HG02852 (cell line): Measurements from ENCODE around the gene CITED1.

Source experiments
- ATAC-seq: cut with Tn5 transposase; IDR thresholded peaks from one replicate; pipeline ENCODE4 v1.9.1; 2021; ENCODE audit warnings: mild to moderate bottlenecking, moderate library complexity; ENCODE audit not compliant: unreplicated experiment

Gene CITED1

GRCh38 chrX:72309297-72310071 lies 3.8 kb upstream of the CITED1 start:
- ATAC-seq = no peak

GRCh38 chrX:72308566-72309296 lies 3.0 kb upstream of the CITED1 start:
- ATAC-seq = peak; percentile 56

DNA sequence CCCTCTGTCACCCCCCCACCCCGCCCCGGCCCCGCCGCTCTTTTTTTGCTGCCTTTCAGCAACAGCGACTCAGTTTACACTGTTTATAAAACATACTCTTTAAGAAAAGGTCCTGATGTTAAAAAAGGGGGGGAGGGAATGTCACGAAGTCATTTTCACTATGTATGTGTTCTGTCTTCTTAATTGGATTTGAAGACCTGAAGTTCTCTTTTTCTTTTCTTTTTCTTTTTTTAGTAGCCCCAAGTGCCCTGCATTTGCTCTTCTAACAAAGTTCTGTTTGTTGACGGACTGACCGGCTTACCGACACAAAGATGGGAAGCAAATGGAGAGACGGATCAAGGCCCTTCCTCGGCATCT lies 2.5 kb upstream of the CITED1 start:
- no peak for ATAC-seq

DNA sequence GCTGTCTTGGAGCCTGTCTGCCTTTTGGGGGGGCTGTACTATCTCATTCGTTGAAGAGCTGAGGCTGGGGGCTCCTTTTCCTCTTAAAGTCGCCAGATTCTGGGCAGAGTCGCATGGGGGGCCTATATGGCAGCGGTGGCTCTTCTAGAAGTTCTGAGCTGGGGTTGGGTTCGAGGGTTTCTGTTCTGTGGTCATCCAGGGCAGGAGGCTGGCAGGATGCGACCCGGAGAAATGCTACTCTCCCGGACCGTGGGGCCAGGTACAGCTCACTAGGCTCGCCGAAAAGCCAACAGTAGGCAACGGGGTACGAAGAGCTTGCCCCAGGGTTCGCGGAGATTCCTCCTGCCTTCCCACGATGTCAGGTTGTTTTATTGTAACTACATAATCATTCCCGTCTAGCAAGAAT lies 1.9 kb upstream of the CITED1 start:
- ATAC-seq = no peak

- peak; percentile 69 for ATAC-seq
These were observed 1.3 kb upstream of the CITED1 start for GRCh38 chrX:72306851-72307645.

DNA sequence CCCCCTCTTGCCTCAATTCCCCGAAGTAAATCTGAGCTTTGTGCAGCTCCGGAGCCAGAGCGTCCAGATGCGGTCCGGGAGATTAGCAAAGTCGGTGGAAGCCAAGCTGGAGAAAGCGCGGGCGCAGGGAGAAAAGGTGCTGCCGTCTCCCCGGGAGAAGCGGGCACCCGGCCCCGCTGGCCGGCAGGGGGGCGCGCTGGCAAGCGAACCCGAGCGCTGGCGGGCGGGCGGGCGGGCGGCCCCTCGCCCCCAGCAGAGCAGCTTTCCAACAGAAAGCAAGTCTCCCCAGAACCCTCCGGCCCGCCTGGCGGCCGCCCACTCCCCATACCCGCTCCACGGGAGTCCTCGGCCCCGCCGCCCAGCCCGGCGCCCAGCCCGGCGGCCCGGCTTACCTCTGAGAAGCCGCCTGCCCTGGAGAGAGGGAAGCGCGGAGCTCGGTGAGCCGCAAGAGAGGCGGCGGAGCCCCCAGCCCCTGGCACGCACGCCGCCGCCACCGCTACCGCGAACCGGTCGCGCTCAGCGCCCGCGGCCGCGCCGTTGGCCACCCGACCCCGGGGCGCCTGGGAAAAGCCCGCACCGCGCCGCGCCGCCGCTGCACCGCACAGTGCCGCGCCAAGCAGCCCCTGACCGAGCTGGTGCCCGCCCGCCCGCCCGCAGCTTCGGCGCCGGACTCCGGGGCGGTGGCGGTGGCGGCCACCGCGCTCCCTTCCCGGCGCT lies 529 bp upstream of the CITED1 start:
- ATAC-seq = peak; percentile 9

- no peak for ATAC-seq
These were observed 837 bp downstream of the CITED1 start for GRCh38 chrX:72304877-72305276.

DNA sequence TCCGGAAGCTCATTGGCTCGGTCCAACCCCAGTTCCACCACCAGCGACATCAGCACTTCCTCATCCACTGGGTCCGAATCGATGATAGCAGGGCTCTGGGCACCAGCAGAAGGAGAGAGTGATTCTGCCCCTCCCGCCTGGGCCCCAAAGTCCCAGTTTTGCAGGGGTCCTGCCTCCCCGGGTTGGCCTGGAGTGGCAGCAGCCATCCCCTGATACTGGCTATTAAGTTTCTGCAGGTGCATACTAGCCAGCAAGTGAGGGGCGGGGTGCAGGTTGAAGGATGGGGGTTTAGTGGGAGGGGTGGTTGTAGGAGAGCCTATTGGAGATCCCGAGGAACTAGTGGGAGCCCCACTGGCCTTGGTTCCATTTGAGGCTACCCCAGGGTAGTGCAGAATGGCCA lies 3.9 kb downstream of the CITED1 start:
- no peak for ATAC-seq

DNA sequence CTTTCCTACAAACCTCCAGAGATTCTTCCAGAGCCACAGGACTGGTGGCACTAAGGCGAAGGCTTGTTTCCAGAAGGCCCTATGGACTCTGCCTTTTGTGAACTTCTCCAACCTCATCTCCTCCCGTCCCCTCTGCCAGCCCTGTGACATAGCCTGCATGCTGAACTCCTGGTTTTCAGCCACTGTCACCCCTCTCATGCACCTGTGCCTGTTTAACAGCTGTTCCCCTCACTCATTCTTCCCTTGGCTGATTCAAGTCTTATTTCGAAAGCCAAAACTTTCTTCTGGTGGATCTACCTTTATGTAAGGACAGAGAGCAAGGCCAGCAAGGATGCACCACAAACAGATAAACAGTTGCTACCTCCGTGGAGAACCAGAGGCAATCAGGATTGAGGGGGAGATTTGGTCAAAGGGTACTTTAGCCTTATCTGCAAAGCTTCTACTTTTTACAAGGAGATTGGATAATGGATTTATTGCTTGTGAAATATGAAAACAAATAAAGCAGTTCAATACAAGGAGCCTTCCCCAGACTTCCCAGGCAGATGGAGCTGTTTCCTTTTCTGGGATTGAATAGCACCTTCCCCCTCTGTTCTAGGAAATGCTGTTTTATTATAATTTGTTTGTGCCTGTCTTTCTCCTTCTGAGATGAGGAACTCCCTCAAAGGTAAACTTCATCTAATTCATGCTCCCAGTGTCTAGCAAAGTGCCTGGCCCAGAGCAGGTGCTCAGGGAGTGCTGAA lies 5.7 kb downstream of the CITED1 start:
- no peak for ATAC-seq

- no peak for ATAC-seq
These were observed 7.6 kb downstream of the CITED1 start for GRCh38 chrX:72297953-72298730.

GRCh38 chrX:72296991-72297390 lies 8.7 kb downstream of the CITED1 start:
- ATAC-seq = no peak

GRCh38 chrX:72295745-72296144 lies 10.0 kb downstream of the CITED1 start:
- no peak for ATAC-seq

DNA sequence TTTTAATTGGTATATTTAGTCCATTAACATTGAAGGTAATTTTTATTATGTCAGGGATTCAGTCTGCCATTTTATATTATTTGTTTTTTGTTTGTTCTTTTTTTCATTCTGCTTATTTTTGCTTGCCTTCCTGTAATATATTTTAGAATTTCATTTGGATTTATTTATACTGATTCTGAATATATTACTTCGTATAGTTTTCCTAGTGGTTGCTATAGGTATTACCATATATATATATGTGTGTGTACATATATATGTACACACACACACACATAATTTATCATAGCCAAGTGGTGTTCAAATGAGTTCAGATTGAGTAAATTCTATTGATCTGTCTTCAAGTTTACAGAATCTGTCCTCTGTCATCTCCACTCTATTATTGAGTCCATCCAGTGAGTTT lies 11.2 kb downstream of the CITED1 start:
- ATAC-seq = no peak

DNA sequence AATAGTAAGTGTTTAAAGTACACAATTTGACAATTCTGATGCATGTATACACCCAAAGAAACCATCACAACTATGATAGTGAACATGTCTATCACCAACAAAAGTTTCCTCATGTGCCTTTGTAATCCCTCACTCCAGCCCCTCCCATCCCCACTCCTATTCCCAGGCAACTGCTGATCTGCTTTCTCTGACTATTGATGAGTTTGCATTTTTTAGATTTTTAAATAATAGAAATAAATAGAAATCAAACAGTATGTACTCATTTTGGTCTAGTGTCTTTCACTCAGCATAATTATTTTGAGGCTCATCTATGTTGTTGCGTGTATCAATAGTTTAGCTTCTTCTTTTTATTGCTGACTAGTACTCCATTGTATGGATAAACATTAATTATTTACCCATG lies 23.4 kb downstream of the CITED1 start:
- no peak for ATAC-seq

- ATAC-seq = no peak
These were observed 25.3 kb downstream of the CITED1 start for GRCh38 chrX:72280321-72280845.

GRCh38 chrX:72276478-72276953 lies 29.2 kb downstream of the CITED1 start:
- ATAC-seq = peak; percentile 23

DNA sequence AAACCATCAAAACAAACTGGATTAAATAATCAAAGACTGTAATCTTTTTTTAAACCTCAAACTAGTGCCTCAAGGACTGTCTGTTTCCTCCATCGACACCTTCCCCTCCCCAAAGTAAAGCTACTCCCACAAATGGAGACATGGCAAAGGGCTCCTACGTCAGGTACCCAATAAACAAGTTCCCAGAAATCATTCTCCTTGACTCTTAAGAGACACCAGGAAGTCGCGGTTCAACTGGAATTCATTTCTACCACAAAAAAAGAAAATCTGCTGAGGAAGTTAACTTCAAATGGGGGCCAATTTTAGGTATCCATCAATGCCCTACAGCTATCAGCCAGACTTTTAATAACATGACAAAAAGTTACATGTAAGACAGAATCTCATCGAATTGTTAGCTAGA lies 31.2 kb downstream of the CITED1 start:
- no peak for ATAC-seq

DNA sequence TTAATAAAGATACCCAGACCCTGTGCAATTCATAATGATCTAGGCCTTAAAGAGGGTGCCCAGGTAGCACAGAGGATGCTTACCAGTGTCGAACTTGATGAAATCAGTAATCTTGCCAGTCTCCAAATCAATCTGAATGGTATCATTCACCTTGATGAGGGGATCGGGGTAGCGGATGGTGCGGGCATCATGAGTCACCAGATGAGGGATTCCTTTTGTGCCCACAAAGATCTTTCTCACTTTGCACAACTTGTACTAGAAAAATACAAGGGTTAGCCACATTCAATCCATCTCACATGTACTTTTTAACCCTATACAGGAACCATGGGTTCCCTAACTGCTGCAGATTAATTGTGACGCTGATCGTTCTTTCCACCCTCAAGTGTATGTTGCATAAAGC lies 32.0 kb downstream of the CITED1 start:
- no peak for ATAC-seq

DNA sequence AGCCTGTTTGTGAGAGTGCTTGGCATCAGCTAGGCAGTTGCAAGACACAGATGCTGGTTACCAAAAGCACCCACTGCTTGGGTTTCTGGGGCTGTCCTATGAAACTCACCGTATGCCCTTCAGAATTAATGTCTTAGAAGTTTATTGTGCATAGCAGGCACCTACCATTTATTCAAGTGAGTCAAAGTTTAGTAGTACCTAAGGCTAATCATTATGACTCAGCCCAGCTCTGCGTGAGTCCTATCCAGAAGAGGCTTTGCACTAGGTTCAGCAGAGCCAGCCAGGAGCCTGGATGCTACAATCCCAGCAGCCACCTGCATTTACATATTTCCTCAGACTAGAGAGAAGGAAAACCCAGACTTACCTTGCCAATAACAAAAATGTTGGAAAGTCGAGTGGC lies 32.8 kb downstream of the CITED1 start:
- ATAC-seq = no peak
